ENCODE measurements around the gene DGKB.

Gene DGKB

GRCh38 chr7:14191686-14192098 lies 710.9 kb downstream of the DGKB start:
- no peak for DNase-seq

GRCh38 chr7:14184292-14184864 lies 718.2 kb downstream of the DGKB start:
- DNase-seq, result no peak

- no peak for DNase-seq
Observed at GRCh38 chr7:14179781-14180180, 722.8 kb downstream of the DGKB start.

- no peak for DNase-seq
Observed at GRCh38 chr7:14177876-14178275, 724.7 kb downstream of the DGKB start.

- no peak for DNase-seq
Observed at GRCh38 chr7:14170872-14171271, 731.7 kb downstream of the DGKB start.

GRCh38 chr7:14158111-14158510 lies 744.4 kb downstream of the DGKB start:
- no peak for DNase-seq

- no peak for DNase-seq
Observed at GRCh38 chr7:14156436-14156835, 746.1 kb downstream of the DGKB start.

GRCh38 chr7:14148974-14149373 lies 753.6 kb downstream of the DGKB start:
- DNase-seq, result no peak

GRCh38 chr7:14147532-14147931 lies 755.0 kb downstream of the DGKB start:
- DNase-seq, result no peak

- DNase-seq, result no peak
Observed at GRCh38 chr7:14144538-14144937, 758.0 kb downstream of the DGKB start.

GRCh38 chr7:14144109-14144508 lies 758.4 kb downstream of the DGKB start:
- no peak for DNase-seq

- DNase-seq, result no peak
Observed at GRCh38 chr7:14137676-14138075, 764.9 kb downstream of the DGKB start.

GRCh38 chr7:14133752-14134151 lies 768.8 kb downstream of the DGKB start:
- DNase-seq, result no peak

- no peak for DNase-seq
Observed at GRCh38 chr7:14125998-14126397, 776.6 kb downstream of the DGKB start.

- DNase-seq, result no peak
Observed at GRCh38 chr7:14124716-14125115, 777.8 kb downstream of the DGKB start.

GRCh38 chr7:14123923-14124322 lies 778.6 kb downstream of the DGKB start:
- DNase-seq, result no peak

- DNase-seq, result no peak
Observed at GRCh38 chr7:14115701-14116100, 786.9 kb downstream of the DGKB start.

- no peak for DNase-seq
Observed at GRCh38 chr7:14104861-14105260, 797.7 kb downstream of the DGKB start.

GRCh38 chr7:14096159-14096558 lies 806.4 kb downstream of the DGKB start:
- DNase-seq, result no peak

- DNase-seq, result no peak
Observed at GRCh38 chr7:14095233-14095950, 807.2 kb downstream of the DGKB start.

Data from CD4-positive, alpha-beta T cell treated with Interleukin-12 subunit alpha and Interleukin-12 subunit beta, for 1 hour (primary cell).